ENCODE data around the gene FAM111B.
A peak's percentile ranks its signal among the peaks of the same experiment; 100 is the strongest.
"Not testable (repeated sequence)": the region's sequence is repeated elsewhere in the genome, so short reads cannot be mapped to it uniquely, and the experiment has no call there.

Gene FAM111B

GRCh38 chr11:59102259-59102765 is 4.7 kb upstream of the FAM111B start:
- peak; percentile 55 for DNase-seq (ENCODE audit: low spot score)

- not testable (repeated sequence) for DNase-seq (ENCODE audit: low spot score)
Observed at GRCh38 chr11:59107721-59108120, 684 bp downstream of the FAM111B start.

GRCh38 chr11:59112494-59112893 is 5.5 kb downstream of the FAM111B start:
- no peak for DNase-seq (ENCODE audit: low spot score)

GRCh38 chr11:59114344-59114743 is 7.3 kb downstream of the FAM111B start:
- DNase-seq (ENCODE audit: low spot score) = no peak

GRCh38 chr11:59115553-59115952 is 8.5 kb downstream of the FAM111B start:
- DNase-seq (ENCODE audit: low spot score) = no peak

GRCh38 chr11:59117774-59118173 is 10.7 kb downstream of the FAM111B start:
- DNase-seq (ENCODE audit: low spot score) = no peak

- no peak for DNase-seq (ENCODE audit: low spot score)
Observed at GRCh38 chr11:59119826-59120225, 12.8 kb downstream of the FAM111B start.

GRCh38 chr11:59135648-59136461 is 28.8 kb downstream of the FAM111B start:
- peak; percentile 88 for DNase-seq (ENCODE audit: low spot score)

GRCh38 chr11:59136551-59136950 is 29.5 kb downstream of the FAM111B start:
- DNase-seq (ENCODE audit: low spot score) = not testable (repeated sequence)

- no peak for DNase-seq (ENCODE audit: low spot score)
Observed at GRCh38 chr11:59137190-59137589, 30.2 kb downstream of the FAM111B start.

GRCh38 chr11:59138643-59139042 is 31.6 kb downstream of the FAM111B start:
- DNase-seq (ENCODE audit: low spot score) = no peak

GRCh38 chr11:59141191-59141590 is 34.2 kb downstream of the FAM111B start:
- no peak for DNase-seq (ENCODE audit: low spot score)

- peak; percentile 0 for DNase-seq (ENCODE audit: low spot score)
Observed at GRCh38 chr11:59141673-59142460, 34.8 kb downstream of the FAM111B start.

- DNase-seq (ENCODE audit: low spot score) = peak; percentile 88
Observed at GRCh38 chr11:59142530-59143507, 35.8 kb downstream of the FAM111B start, which contains the start of gene FAM111A. Gene FAM111A, plus strand, starts transcription at chr11:59142856. Its CDS starts 6,017 bp downstream, at chr11:59148873.

- no peak for DNase-seq (ENCODE audit: low spot score)
Observed at GRCh38 chr11:59144096-59144495, 37.1 kb downstream of the FAM111B start.

GRCh38 chr11:59144579-59145345 is 37.7 kb downstream of the FAM111B start:
- DNase-seq (ENCODE audit: low spot score) = peak; percentile 81

- no peak for DNase-seq (ENCODE audit: low spot score)
Observed at GRCh38 chr11:59145534-59145933, 38.5 kb downstream of the FAM111B start.

- no peak for DNase-seq (ENCODE audit: low spot score)
Observed at GRCh38 chr11:59151761-59152160, 44.7 kb downstream of the FAM111B start.

GRCh38 chr11:59152312-59152951 is 45.4 kb downstream of the FAM111B start:
- DNase-seq (ENCODE audit: low spot score) = peak; percentile 31

GRCh38 chr11:59154610-59155009 is 47.6 kb downstream of the FAM111B start:
- no peak for DNase-seq (ENCODE audit: low spot score)

Data from CD4-positive, alpha-beta T cell treated with Interleukin-15 for 4 hours (primary cell).